ENCODE data around the gene AQP3. TPM values are rescaled to one million over a fixed set of nuclear protein-coding genes. Genes with fewer than 3 reads are reported as not detected.
"Not testable (repeated sequence)": the region's sequence is repeated elsewhere in the genome, so short reads cannot be mapped to it uniquely, and the experiment has no call there.

Gene AQP3
- total RNA-seq, 1 donor from 2014 or later, result 26.2 TPM

DNA sequence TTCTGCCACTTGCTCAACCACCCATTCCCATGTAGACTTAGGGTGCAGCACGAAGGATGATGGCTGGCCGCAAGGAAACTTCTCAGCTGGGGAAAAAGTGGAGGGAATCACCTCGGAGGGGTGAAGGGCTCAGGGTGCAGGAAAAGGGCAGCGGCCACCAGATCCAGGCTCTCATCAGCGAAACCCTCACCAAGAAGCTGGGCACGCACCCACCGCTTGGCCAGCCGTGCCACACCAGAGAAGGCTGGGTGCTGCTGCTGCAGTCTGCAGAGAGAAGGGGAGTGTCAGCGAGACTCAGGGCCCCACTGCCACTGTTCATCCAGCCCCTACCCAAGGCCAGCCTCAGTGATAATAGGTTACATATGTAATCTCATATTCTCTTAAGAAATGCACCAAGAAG lies 17.7 kb upstream of the AQP3 start:
- DNase-seq (ENCODE audit: low spot score), result no peak

DNA sequence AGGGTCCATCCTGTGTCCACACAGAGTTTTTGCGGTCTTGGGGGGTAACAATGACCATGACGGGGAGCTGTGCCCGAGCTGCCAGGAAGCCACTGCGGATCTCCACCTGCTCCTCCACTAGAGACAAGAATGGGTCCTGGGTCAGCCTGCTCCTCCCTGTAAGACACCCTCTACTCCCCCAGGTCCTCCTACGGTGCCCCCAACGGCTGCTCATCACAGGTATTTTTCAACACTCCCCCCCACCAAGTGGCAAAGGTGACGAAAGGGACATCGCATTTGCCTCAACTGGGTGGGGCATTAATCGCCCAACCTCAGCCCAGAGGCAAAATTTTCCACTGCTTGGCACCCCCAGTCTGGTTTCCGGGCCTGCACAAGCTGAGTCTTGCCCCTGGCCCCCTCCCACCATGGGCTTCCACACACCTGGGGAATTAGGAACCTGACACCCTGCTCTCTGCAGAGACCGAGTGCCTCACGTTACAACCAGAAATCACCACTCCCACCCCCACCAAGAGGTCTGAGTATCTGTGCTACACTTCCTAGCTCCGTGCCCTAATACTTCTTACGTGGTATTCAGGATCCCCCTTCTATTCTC lies 16.7 kb upstream of the AQP3 start:
- DNase-seq (ENCODE audit: low spot score), result no peak

DNA sequence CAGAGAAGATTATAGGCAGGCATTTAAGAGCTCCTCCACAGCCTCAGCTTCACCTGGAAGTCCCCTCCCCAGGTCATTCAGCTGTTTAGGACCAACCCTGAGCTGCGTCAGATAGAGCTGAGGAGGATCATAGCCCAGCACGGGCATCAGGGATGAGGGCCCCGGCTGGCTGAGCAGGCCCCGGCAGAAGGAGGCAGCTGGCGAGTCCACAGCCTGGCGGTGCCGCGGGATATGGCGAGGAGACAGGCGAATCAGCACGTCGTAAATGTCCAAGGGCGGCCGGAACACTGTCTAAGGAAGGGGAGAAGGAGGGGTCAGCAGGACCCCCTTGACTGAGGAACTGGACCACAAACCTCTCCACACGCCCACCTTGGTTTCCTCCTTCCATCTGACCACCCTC lies 15.8 kb upstream of the AQP3 start:
- no peak for DNase-seq (ENCODE audit: low spot score)

DNA sequence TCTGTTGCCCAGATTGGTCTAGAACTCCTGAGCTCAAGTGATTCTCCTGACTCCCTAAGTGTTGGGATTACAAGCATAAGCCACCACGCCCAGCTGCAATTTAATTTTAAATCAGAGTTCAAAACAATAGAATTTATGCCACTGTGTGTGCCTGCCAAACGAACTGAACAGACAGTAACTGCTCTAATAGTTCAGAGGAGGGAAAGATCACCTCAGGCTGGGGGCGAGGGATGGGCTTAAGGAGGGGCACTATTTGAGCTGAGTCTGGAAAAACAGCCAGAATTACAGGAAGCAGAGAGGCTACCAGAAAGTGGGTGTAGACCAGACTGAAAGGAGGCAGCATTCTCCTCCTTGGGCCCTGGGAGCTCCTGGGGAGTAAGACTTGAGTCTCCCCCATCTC lies 14.1 kb upstream of the AQP3 start:
- DNase-seq (ENCODE audit: low spot score), result no peak

DNA sequence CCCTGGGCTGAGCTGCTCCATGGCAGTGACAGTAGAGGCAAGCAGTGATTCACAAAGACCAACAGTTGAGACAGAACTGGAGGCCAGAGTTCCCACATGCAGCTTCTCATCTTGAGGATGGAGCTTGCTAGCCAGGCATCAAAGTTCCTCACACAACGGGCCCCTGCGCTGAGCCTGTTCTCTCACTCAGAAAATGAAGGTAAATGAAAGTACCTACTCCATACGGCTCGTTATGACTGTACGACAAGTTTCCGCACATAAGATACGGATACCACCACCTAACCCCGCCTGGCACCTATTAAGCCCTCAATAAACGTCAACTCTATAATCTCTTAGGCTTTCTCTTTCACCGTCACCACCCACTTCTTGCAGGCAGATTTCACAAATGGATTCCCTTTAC lies 13.5 kb upstream of the AQP3 start:
- no peak for DNase-seq (ENCODE audit: low spot score)

DNA sequence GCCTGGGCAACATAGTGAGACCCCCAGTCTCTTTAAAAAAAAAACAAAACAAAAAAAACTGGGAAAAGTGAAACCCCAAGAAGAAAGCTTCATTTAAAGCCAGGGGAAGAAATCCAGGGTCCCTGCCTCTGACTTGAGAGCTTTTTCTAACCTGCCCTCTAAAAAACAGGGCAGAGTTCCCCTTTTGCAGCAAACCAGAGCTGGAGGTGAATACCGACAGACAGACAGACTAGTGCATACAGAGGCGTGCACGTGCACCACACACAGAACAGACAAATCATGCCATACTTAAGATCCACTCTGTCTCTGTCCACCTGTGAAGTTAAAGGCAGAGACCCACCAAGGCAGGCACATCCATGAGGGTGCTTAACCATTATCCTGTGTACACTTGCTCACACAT lies 11.7 kb upstream of the AQP3 start:
- no peak for DNase-seq (ENCODE audit: low spot score)

DNA sequence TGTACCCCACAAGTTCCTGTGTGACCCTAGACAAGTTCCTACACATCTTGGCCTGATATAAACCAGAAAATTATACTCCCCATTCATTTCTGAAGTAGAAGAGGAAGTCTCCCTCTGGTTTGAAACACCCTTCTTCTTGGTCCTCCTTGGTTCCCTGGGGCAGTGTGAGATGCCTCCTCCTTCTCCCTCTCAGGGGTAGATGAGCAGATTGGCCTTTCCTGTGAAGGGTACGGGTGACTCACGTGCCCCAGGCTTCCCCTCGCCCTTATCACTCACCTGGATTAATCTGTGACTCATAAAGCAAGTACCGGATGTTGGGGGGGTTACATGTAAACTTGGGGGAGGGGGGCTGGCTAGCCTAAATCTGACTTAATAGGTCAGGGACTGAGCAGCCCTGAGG lies 11.1 kb upstream of the AQP3 start:
- DNase-seq (ENCODE audit: low spot score), result no peak

DNA sequence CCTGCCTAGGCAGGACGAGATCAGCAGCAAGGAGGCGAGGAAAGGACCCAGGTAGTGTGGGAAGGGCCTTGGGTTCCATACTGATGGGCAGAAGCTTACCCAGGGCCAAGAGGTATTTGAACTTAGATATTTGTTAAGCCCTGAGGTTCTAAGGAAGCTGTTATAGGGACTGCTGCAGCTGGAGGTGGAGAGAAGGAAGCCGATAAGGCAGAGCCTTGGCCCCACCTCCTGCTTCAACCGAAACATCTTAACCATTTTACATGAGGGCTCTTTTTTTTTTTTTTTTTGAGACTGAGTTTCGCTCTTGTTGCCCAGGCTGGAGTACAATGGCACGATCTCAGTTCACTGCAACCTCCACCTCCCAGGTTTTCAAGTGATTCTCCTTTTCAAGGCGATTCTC lies 8.6 kb upstream of the AQP3 start:
- DNase-seq (ENCODE audit: low spot score), result no peak

DNA sequence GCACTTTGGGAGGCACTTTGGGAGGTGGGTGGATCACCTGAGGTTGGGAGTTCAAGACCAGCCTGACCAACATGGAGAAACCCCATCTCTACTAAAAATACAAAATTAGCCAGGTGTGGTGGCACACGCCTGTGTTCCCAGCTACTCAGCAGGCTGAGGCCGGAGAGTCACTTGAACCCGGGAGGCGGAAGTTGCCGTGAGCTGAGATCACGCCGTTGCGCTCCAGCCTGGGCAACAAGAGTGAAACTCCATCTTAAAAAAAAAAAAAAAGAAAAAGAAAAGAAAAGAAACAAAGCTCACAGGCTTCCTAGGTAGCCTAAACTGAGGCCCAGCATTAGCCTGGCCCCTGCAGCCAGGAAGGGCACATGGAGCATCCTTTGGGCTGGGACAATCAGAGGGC lies 8.1 kb upstream of the AQP3 start:
- not testable (repeated sequence) for DNase-seq (ENCODE audit: low spot score)

DNA sequence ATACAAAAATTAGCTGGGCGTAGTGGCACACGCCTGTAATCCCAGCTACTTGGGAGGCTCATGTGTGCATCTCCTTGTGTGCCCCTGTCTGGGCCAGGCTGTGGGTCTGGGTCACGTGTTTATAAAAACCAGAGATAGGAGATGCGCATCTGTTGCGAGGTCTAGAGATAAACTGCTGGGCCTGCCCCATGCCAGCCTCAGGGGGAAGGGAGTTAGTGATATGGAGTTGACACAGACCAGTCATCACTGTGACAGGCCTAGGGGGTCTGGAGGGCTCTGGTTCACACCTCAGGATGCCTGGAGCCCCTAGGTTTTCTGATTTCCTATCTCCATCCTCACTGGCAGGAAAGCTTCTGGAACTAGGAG lies 7.3 kb upstream of the AQP3 start:
- not testable (repeated sequence) for DNase-seq (ENCODE audit: low spot score)

DNA sequence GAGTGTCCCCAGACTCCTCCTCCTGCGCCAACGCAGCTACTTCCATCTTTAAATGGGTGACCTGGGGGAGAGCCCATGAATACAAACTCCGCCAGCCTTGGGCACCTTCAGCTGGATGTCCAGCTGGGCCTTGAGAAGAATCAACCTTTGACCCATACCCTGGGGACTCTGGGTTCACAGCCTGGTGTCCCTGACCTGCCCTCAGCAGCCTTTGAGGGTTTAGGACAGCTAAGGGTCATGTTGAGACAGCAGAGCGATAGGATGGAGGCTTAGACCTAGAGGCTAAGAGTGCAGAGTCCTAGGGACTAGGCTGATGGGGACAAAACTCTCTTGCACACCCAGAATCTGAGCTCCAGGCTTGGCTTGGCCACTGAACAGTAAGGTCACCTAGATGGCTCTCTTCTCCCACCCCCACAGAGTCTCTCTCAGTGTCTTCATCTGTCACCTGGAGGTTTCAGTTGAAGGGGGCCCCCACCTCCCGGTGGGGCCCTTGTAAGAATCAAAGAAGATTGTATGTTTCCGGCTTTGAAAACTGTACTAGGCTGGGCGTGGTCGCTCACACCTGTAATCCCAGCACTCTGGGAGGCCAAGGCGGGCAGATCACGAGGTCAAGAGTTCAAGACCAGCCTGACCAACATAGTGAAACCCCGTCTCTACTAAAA lies 6.7 kb upstream of the AQP3 start:
- DNase-seq (ENCODE audit: low spot score), result no peak

DNA sequence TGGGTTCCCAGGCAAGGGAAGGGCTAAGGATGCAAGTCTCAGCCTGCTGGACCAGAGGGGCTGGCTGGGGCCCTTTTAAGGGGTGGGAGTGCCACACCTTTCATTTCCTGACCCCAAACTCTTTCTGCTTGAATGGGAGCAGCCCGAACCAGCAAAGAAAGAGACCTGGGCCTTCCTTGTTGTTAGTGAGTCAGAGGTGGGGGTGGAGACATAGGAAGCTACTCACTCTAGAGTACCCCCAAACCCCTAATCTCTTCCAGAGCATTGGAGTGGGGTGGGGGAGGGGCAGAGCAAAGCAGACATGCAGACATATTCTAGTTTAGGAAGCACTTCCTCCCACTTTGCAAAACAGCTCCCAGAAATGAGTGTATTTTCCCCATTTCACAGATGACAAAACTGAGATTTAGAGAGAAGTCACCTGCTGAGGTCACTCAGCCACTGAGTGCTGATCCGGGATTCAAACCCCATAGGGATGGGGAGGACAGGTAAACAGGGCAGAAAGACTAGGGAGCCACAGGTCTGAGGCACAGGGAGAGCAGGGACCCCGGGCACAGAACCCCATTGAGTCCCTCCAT lies 6.0 kb upstream of the AQP3 start:
- DNase-seq (ENCODE audit: low spot score), result no peak

DNA sequence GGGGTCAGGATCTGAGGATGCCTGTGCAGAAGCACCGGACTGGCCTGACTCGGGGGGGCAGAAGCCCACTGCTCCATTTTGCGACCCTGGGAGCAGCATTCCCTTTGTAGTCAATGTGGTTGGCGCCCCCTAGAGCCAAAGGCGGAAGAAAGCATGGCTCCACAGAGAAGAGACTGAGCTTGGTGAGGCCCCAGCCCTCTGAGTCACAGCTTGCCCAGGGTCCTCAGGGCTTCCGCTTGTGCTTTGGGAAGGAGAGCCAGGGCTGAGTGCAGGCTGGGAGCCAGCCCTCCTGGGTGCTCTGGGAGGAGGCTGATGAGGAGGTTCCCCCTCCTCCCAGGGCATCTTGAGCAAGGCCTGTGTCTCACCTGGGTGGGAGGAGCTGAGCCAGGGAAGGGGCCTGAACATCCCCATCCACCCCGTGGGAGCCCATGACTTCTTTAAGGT lies 5.5 kb upstream of the AQP3 start:
- no peak for DNase-seq (ENCODE audit: low spot score)

DNA sequence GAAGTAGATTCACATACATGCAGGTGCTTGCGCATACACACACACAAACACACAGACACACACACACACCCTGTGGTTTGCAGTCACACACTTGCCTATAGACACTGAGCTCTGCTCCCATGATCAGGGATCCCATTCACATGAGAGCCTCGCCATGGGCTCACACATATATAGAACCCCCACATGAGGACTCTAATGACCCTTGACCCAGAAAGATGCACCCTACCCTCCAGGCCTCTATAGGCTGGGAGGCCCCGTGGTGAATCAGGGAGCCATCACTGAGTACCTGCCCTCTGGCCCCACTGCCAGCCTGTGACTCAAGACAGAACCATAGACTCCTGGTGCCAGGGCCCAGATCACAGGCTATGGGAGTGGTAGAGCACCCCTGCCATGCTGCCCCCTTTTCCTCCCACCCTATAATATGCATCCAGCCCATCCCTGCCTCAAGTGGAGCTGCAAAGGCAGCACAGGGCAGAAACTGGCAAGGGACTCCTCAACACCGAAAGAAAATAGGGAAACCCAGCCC lies 3.3 kb upstream of the AQP3 start:
- no peak for DNase-seq (ENCODE audit: low spot score)

DNA sequence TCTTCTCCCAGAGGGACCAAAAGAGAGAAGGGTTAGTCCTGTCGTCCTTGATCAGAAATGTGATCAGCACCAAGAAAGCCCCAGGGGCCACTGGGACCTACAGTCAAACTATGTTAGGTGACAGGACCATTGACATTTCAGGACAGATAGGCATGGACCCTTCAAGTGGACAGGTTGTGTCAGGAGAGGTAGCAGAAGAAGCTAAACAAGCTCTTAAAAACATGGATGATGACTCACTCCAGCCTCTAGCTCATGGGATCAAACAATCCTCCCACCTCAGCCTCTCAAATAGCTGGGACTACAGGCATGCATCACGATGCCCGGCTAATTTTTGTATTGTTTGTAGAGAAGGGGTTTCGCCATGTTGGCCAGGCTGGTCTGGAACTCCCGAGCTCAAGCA lies 2.3 kb upstream of the AQP3 start:
- DNase-seq (ENCODE audit: low spot score), result no peak

DNA sequence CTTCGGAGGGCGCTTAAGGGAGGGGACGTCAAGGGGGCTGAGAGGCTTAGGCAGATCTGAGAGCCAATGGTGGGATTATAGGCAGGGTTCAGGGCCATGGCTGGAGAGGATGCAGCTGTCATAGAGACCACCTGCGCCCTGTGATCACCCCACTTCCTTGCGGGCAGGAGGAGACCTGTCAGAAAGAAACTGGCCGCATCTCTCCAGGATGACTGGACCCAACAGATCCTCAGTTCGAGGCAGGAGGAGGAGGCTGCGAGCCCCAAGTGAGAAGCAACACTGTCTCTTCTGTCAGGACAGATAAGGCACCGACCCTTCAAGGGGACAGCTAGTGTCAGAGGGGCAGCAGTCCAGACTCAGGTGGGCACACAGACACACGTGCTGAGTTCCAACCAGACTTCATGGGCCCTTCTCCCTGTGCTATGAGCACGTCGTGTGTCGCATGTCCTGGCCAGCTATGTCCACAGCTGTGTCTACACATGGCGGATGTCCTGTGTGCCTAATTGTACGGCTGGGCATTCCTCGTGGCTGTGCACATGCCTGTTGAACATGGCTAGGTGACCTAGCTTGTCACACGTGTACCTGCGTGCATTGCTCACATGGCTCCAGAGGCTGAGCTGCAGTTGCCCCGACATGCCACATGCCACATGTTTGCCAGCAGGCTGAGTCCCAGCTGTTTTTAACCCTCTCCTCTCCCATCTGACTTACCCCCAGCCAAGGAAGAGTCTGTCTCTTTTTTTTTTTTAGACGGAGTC lies 583 bp upstream of the AQP3 start:
- no peak for DNase-seq (ENCODE audit: low spot score)

DNA sequence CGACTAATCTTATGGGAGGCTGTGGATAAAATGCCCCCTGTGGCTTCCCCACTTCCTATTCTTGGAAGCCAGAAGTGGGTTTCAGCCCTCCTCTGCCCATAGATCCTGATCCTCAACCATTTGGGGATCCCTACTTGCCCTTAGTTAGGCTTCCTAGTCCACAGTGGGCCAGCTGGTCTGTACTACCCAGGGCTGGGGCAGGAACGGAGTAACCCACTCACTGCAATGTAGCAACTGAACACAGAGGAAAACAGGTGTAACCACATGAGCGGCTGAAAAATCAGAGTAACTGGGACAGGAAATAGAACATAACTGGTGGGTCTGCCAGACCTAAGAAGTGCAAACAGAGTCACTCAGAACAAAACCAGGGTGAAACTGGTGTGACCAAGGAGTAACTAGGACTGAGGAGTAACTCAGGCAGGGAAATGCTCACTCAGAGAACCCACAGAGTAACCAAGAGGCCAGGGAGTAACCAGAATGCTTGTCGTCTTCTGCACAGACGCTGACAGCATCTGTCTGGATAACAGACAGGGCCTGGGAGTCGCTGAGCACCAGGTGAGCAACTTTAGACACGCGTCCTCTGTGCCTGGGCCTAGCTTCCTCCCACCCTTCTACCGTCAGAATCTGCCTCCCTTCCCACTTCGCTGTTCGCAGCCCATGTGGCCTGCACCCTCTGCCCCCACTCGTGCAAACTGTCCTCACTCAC lies 1.0 kb downstream of the AQP3 start:
- DNase-seq (ENCODE audit: low spot score), result peak; percentile 21

DNA sequence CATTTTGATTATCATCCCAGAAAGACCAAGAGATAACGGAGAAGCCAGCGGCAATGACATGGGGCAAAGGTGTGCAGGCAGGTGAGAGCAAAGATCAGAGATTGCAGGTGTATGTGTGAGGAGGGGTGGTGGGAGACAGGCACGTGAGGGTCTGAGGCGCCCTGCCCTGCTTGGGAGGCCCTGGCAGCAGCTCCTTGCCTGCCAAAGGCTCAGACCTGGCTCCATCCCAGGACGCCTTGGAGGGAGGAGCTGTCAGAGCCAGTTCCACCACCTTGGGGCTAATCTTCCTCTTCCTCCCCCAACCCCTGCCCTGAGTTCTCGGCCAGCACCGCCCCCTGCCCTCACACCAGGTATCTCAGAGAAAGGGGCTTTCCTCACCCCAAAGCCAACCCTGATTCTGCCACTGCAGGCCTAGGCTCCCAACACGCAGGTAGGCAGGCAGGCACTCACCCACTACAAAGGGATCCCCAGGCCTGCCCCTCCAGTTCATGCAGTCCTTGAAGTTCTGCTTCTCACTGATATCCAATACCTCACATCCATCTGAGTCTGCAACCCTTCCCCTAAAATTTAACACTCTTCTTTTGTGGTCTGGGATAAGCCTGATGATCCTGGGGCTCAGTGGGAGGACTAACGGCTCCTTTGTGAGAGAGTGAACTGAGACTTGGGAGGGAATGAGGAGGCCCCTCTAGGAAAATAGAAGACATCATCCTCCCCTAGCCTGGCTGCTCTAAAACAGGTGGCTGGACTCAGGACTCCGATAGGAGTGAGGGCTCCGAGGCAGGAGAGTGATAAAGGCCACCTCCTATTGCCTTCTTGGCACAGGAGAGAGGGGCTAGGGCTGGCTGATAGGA lies 1.8 kb downstream of the AQP3 start:
- peak; percentile 60 for DNase-seq (ENCODE audit: low spot score)

DNA sequence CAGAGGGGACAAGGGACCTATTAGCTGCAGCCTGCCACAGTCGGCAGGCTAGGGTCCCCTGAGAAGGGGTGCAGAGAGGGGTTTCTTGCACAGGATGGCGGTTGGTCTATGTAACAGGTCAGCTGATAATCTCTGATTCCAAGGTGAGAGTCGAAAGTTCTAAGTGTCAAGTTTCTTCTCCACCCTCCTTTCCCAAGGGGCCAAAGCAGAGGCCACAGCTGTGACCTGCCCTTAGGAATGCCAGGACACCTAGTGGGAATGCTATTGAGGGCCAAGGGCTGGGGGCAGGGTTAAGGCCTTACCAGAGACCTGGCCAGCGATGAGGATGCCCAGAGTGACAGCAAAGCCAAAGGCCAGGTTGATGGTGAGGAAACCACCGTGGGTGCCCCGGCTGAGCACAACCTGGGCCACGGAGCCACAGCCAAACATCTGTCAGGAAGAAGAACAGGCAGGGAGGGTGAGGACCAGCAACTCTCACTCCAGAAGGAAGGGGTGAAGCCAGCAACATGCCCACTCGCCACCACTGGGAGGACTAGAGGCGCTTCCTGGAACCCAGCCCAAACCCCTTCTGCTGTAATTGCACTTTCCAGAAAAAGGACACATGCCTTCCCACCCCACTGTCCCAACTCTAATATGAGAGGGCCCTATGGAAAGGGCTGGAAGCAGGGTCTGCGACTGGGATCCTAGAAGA lies 3.8 kb downstream of the AQP3 start:
- DNase-seq (ENCODE audit: low spot score), result no peak

DNA sequence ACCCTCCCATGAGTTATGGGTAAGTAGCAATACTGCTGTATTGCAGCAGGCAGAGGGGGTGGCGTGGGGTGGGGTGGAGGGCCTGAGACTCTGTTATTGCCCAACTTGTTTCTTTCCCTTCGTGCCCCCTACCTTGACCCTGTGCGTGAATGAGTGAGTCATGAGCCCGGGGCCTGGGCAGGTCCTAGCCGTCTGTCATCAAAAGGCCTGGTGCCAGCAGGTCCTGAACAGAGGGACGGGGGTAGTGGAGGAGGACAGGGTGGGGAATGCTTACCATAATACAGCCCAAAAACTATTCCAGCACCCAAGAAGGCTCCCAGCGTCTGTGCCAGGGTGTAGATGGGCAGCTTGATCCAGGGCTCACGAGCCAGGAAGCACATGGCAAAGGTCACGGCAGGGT lies 4.3 kb downstream of the AQP3 start:
- peak; percentile 42 for DNase-seq (ENCODE audit: low spot score)

DNA sequence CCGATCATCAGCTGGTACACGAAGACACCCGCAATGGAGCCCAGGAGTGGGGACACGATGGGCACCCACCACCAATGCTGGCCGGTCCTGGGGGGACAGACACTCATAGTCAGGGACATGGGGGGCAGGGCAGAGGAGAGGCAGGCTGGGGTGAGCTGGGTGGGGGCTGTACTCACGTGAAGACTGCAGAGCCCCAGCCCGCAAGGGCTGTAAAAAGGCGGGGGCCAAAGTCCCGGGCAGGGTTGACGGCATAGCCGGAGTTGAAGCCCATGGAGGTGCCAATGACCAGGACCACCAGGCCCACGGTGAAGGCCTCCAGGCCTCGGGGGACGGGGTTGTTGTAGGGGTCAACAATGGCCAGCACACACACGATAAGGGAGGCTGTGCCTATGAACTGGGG lies 5.3 kb downstream of the AQP3 start:
- DNase-seq (ENCODE audit: low spot score), result no peak

Measured in mucosa of gallbladder (tissue), 1 donor.